Common myeloid progenitor, CD34-positive (primary cell): ENCODE data around the gene SPATA22.

Experiments used
- CTCF ChIA-PET: fragments of 350-600 bp; sonication (Branson Sonifier 250); formaldehyde crosslinking; loops from one replicate; lab custom pipeline; 2021; ENCODE audit warnings: antibody characterized with exemption; lab: Charles Lee
- POLR2A ChIA-PET: fragments of 350-600 bp; sonication (Branson Sonifier 250); formaldehyde crosslinking; loops from one replicate; lab custom pipeline; 2021; ENCODE audit warnings: antibody characterized with exemption; lab: Charles Lee
- DNase-seq, 3 donors: peaks; one replicate each; pipeline versions ENCODE4 v3.0.0 to v3.0.0-alpha.2; 2013
- H3K27ac ChIP-seq, 2 experiments: 1 replicate in 1 of 2; 2 replicates in 1 of 2; pipeline ENCODE4 v1.7.0; 2013; ENCODE audit warnings: inconsistent platforms in 2 of 2, low read length in 2 of 2, mild to moderate bottlenecking in 2 of 2, low read depth in 1 of 2, moderate library complexity in 1 of 2; ENCODE audit not compliant: severe bottlenecking in 2 of 2, insufficient read depth in 1 of 2, poor library complexity in 1 of 2
- H3K27me3 ChIP-seq, 5 experiments: replicated peaks in 2 of 5; 1 replicate in 3 of 5; 2 replicates in 2 of 5; pipeline versions ENCODE4 v1.6.1 to v1.7.0; 2013; ENCODE audit warnings: low read length in 4 of 5, mild to moderate bottlenecking in 2 of 5, moderate library complexity in 2 of 5, inconsistent platforms in 1 of 5; ENCODE audit not compliant: insufficient read depth in 5 of 5, control insufficient read depth in 4 of 5
- H3K36me3 ChIP-seq, 4 experiments: 1 replicate in 2 of 4; 2 replicates in 2 of 4; pipeline versions ENCODE4 v1.6.1 to v1.7.0; 2013; ENCODE audit warnings: low read length in 3 of 4, control low read depth in 1 of 4, mild to moderate bottlenecking in 1 of 4; ENCODE audit not compliant: control insufficient read depth in 4 of 4, insufficient read depth in 4 of 4
- H3K4me1 ChIP-seq, 4 experiments: 1 replicate in 3 of 4; 2 replicates in 1 of 4; pipeline versions ENCODE4 v1.6.1 to v1.7.1; 2013; ENCODE audit warnings: low read length in 3 of 4, mild to moderate bottlenecking in 3 of 4, control low read depth in 1 of 4, inconsistent platforms in 1 of 4, moderate library complexity in 1 of 4; ENCODE audit not compliant: control insufficient read depth in 4 of 4, insufficient read depth in 4 of 4; ENCODE audit errors: control extremely low read depth in 1 of 4
- H3K4me3 ChIP-seq, 7 experiments: 1 replicate in 4 of 7; 2 replicates in 3 of 7; pipeline versions ENCODE4 v1.5.1 to v1.7.0; 2013; ENCODE audit warnings: mild to moderate bottlenecking in 7 of 7, low read length in 6 of 7, moderate library complexity in 6 of 7, inconsistent platforms in 2 of 7, low read depth in 2 of 7, control low read depth in 1 of 7; ENCODE audit not compliant: insufficient read depth in 4 of 7, control insufficient read depth in 1 of 7; ENCODE audit errors: extremely low read depth in 1 of 7
- H3K9me3 ChIP-seq, 5 experiments: 1 replicate in 4 of 5; 2 replicates in 1 of 5; pipeline versions ENCODE4 v1.6.1 to v1.7.1; 2013; ENCODE audit warnings: low read length in 4 of 5, mild to moderate bottlenecking in 2 of 5, inconsistent platforms in 1 of 5, low read depth in 1 of 5, moderate library complexity in 1 of 5; ENCODE audit not compliant: control insufficient read depth in 4 of 5, insufficient read depth in 2 of 5; ENCODE audit errors: control extremely low read depth in 1 of 5
- WGBS: methylation state at CpG from one replicate; pipeline ENCODE4 v1.1.5; 2013; ENCODE audit not compliant: insufficient coverage; 5-methylcytosine and 5-hydroxymethylcytosine counted together

The SPATA22 gene

DNA sequence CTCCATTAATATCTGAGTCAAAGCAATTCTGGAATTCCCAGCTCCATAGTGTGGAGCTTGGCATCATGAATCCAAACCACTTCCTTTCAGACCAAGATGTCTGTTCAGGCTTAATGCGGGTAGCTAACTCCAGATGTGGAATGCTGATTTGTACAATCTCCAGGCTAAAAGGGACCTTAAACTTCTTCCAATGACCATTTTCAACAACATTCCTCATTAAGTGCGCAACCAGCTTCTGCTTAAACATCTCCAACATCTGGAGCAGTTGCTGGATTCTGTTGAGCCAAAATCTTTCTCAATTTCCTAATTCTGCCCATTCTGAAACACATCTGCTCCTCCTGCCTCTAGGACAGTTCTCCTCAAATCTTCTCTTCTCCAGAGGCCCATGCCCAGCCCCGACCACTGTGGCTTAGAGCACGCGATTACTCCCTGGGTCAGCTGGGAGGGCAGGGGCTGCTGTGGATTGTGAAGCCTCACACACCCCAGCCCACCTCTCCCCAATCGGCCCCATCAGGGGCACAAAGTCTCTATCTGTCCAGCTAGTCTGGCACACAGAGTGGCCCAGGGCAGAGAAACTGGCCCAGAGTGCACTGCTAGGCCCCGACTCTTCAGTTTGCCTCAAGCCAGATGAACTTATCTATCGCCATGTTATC is 40.4 kb upstream of the SPATA22 start:
- ChIA-PET CTCF (no interaction called here), POLR2A (no interaction called here)
- Histone ChIP-seq H3K4me3 (no peak overlapping the region), H3K9me3 (no peaks in the 10 kb centered on the region), H3K4me1 (peaks cover 0 to 4% (median 2%) of the 10 kb centered on the region in 4 experiments), H3K36me3 (no peaks in the 10 kb centered on the region), H3K27ac (no peak overlapping the region), H3K27me3 (peaks cover 0 to 3% (median 0%) of the 10 kb centered on the region in 5 experiments)
- 97% methylated on average over 6 of the region's 8 CpGs for WGBS
- no peak for DNase-seq

DNA sequence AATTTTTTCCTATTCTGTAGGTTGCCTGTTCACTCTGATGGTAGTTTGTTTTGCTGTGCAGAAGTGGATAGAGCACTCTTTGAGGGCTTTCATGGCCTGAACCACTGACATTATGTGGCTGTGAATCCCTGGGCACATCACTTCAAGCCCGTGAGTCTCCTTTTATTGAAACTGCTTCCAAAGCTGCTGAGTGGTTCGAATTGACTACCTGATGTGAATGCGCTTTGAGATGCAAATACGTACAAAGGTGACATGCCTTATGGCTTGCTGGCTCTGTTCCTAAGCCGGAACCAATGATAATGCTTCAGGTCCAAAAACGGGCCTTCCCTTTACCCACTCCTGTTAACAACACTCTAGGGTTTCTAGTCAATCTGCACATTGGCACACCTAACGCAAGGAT is 38.5 kb upstream of the SPATA22 start:
- CTCF ChIA-PET, result no interaction called here
- POLR2A ChIA-PET, result no interaction called here
- Histone ChIP-seq H3K4me1 (no peaks in the 10 kb centered on the region), H3K27me3 (peaks cover 0 to 3% (median 0%) of the 10 kb centered on the region in 5 experiments), H3K4me3 (no peak overlapping the region), H3K36me3 (no peaks in the 10 kb centered on the region), H3K27ac (no peak overlapping the region), H3K9me3 (no peaks in the 10 kb centered on the region)
- DNase-seq, result no peak
- WGBS, result 77% methylated on average over 5 of the region's 7 CpGs

DNA sequence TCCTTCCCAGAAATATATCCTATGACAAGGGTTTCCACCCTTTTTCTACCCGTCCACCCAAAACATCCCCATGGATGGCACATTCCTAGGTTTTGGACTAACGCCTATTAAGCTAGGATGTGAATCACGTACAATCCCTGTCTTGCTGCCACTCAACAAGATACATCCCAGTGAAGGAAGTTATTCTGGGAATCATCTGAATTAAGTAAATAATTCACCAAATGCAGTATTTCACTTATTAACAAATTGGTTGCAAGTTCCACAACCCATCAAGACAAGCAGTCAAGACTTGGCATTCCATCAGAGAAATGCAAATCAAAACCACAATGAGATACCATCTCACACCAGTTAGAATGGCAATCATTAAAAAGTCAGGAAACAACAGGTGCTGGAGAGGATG is 36.2 kb upstream of the SPATA22 start:
- Histone ChIP-seq H3K36me3 (no peaks in the 10 kb centered on the region), H3K27ac (no peak overlapping the region), H3K4me1 (no peaks in the 10 kb centered on the region), H3K9me3 (no peaks in the 10 kb centered on the region), H3K4me3 (no peak overlapping the region), H3K27me3 (peaks cover 0 to 2% (median 0%) of the 10 kb centered on the region in 5 experiments)
- 100% methylated on average over 1 of the region's 3 CpGs for WGBS
- POLR2A ChIA-PET, result no interaction called here
- CTCF ChIA-PET, result no interaction called here
- no peak for DNase-seq

DNA sequence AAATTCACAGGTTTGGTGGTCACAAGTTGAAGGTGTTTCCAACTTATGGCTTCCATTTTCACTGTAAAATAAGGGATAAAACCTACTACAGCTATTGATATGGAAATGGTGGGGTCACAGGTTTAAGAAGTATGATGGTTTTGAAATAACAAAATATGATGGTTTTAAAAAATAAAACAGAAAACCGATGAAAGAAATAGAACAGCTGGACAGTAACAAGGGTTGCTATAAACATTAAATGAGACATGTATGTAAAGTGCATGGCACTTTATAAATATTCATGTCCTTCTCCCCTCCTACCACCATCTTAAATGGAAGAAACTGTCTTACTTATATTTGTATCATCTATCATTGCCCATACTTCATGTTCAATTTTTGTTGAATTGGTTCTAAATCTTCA is 35.5 kb upstream of the SPATA22 start:
- no peaks in the 10 kb centered on the region for H3K36me3 ChIP-seq
- ChIA-PET CTCF (no interaction called here), POLR2A (no interaction called here)
- H3K9me3 ChIP-seq, result no peaks in the 10 kb centered on the region
- H3K4me3 ChIP-seq, result no peak overlapping the region
- H3K4me1 ChIP-seq, result no peaks in the 10 kb centered on the region
- H3K27me3 ChIP-seq, result peaks cover 0 to 2% (median 0%) of the 10 kb centered on the region in 5 experiments
- no peak for DNase-seq
- no CpG with 5 or more reads among the region's 1 CpG for WGBS
- no peak overlapping the region for H3K27ac ChIP-seq

DNA sequence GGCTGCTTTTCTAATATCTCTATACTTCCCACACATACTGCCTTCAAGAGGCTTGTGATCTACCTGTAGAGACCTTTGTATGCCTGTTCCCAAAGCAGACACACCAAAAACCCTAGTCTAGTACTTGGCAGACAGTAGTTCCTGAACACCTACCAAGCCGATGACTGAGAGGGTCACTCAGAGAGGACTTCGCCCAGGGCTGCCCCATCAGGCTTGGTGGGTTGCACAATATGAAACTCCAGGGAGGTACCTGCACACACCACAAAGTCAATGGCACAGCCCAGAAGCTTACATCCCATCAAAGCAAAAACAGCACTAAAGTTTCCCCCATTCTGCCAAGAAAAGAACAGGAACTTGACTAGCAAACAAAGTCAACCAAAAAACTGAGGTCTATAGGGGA is 34.4 kb upstream of the SPATA22 start:
- peaks cover 0 to 3% (median 0%) of the 10 kb centered on the region in 5 experiments for H3K9me3 ChIP-seq
- no peak overlapping the region for H3K4me3 ChIP-seq
- DNase-seq, result no peak
- H3K4me1 ChIP-seq, result no peaks in the 10 kb centered on the region
- H3K27me3 ChIP-seq, result peaks cover 0 to 2% (median 0%) of the 10 kb centered on the region in 5 experiments
- 90% methylated on average over 2 of the region's 2 CpGs for WGBS
- POLR2A ChIA-PET, result no interaction called here
- H3K36me3 ChIP-seq, result no peaks in the 10 kb centered on the region
- H3K27ac ChIP-seq, result no peak overlapping the region
- CTCF ChIA-PET, result no interaction called here

DNA sequence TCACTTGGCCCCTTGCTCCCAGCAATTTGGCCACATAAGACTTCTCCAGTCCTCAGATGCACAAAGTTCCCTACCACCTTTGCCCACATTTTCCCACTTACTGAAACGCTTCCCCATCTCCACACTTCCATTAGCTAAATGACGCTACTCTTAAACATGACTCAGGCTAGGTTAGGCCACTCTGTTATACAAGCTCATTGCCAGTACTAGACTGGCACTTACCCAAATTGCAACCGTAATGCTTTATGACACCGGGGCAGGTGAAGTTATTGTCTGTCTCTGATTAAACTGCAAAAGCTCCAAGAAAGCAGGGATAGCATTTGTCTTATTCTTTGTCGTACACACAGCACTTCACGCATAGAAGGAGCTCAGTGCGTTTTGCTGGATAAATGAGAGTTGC is 33.4 kb upstream of the SPATA22 start:
- 96% methylated on average over 7 of the region's 7 CpGs for WGBS
- H3K4me1 ChIP-seq, result no peaks in the 10 kb centered on the region
- no peak overlapping the region for H3K4me3 ChIP-seq
- no peak overlapping the region for H3K27ac ChIP-seq
- CTCF ChIA-PET, result no interaction called here
- POLR2A ChIA-PET, result interaction anchor here (0.9 kb wide), 1 partner anchor 29 kb away, joined by 3 read pairs; the partner anchor contains the start of gene ASPA
- H3K36me3 ChIP-seq, result no peaks in the 10 kb centered on the region
- H3K27me3 ChIP-seq, result no peaks in the 10 kb centered on the region
- peaks cover 0 to 5% (median 0%) of the 10 kb centered on the region in 5 experiments for H3K9me3 ChIP-seq
- DNase-seq, result no peak

DNA sequence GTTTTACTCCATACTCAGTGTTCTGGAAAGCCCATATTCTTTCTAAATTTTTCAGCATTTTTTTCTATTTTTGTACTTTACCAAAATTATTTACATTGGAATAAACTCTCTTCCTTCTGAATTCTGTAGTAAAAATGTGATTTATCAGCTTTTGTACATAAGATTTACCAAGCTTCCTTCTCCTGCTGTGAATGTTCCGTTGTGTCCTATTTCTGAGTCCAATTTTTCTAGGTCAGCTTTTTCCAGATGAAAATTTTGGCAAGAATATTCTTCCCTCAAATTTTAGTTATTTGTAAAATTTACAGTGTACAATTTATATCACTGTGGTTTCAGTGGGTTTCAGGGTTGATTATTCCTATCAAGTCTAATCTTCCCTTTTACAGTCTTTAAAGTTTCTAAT is 31.7 kb upstream of the SPATA22 start:
- DNase-seq, result no peak
- POLR2A ChIA-PET, result no interaction called here
- Histone ChIP-seq H3K9me3 (peaks cover 0 to 5% (median 0%) of the 10 kb centered on the region in 5 experiments), H3K36me3 (no peaks in the 10 kb centered on the region), H3K4me3 (no peak overlapping the region), H3K27me3 (no peaks in the 10 kb centered on the region), H3K4me1 (no peaks in the 10 kb centered on the region), H3K27ac (no peak overlapping the region)
- WGBS, result no CpG with 5 or more reads among the region's 1 CpG
- CTCF ChIA-PET, result no interaction called here
